B cell (primary cell): ENCODE data around the gene MYH7.

Experiments used
- CTCF ChIP-seq: fragments of 200-600 bp; IDR thresholded peaks from one replicate; pipeline ENCODE4 v1.8.0; 2022; ENCODE audit warnings: antibody characterized with exemption, mild to moderate bottlenecking
- EZH2 ChIP-seq: IDR thresholded peaks from 2 replicates; pipeline ENCODE4 v1.6.1; 2012; ENCODE audit warnings: borderline replicate concordance, low read depth, mild to moderate bottlenecking, moderate library complexity, low read length; ENCODE audit not compliant: insufficient read depth, poor library complexity, severe bottlenecking

GRCh38 chr14:23481362-23481970, 46.0 kb upstream of the MYH7 start:
- TF ChIP-seq CTCF (no peak), EZH2 (no peak)
